ENCODE data around the gene PAOX.

PAOX gene

GRCh38 chr10:133440633-133441285 is 61.7 kb downstream of the PAOX start:
- no peak for DNase-seq

All from CD4-positive, alpha-beta T cell treated with Interferon alpha-2 for 1 hour (primary cell).